K562 (cell line): ENCODE results near the gene HP.

ENCODE experiments used
- CBX3 ChIP-seq, 2 experiments: IDR thresholded peaks; 1 replicate in 1 of 2; 2 replicates in 1 of 2; pipeline ENCODE4 v1.6.1; 2012; ENCODE audit warnings: inconsistent platforms in 2 of 2, low read length in 2 of 2, borderline replicate concordance in 1 of 2, control low read depth in 1 of 2
- ZNF23 ChIP-seq: fragments of 250-450 bp; sonication (Bioruptor Pico); IDR thresholded peaks from 2 replicates; pipeline ENCODE4 v1.4.0; 2020; ENCODE audit warnings: mild to moderate bottlenecking

DNA sequence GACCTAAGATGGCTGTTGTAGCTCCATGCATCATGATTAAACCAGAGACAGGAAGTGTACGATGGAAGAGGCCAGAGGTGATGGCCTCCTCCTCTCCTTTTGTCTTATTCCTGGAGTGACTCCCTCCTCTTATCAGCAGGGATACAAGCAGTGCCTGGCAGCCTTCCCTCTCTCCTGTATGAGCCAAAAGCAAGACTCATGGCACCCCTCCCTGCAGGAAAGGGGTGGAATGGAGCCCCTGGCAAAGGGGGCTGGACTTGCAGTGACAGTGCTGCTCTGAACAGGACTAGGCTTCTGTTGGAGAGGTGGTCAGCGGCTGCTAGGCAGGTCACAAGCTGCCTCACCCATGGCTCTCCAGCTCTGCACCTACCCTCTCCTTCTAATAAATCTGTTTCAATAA lies 30.7 kb downstream of the HP start:
- TF ChIP-seq ZNF23 (CRISPR knock-in tag), result no peak
- no peak for TF ChIP-seq CBX3 (IDR thresholded peaks at IDR 0.05; ENCODE audit: borderline replicate concordance in 1 of 2, low read length in 2 of 2)
